Measurements from ENCODE around the gene CTXN1.

The CTXN1 gene

DNA sequence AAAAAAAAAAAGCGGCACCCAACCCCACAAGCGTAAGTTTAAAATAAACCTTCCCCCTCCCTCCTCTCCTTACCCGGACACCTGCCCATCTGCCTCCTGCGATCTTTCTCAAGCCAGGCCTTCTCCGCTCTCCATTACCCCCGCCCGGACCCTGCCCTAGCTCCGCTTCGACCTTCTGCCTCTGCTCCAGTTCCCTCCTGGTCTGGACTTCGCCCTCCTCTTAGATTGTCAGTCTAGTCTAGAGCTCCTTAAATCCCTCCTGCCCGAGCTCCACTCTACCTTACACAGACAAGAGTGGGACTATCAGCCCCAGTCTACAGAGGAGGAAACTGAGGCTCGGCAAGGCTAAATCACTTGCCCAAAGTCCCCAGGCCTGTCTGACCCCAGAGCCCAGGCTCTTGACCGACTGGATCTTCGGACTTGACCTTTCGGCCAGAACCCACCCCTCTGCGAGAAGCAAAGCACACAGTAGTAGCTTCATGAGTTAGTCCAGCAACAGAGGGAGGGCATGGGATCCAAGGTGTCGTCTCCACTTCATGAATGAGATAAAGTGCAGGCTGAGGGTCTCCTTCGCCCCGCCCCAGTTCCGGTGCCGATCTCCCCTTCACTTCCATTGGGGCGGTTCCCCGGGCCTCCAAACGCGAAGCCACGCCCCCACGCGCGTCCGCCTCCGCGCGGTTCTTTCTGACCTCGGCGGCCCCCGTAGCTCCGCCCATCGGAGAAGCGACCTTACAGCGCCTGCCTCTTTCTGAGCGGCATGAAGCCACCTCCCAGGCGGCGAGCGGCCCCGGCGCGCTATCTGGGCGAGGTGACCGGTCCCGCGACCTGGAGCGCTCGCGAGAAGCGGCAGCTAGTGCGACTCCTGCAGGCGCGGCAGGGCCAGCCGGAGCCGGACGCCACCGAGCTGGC lies 6.1 kb downstream of the CTXN1 start, which contains the start of gene SNAPC2:
SNAPC2 (plus strand) TSS at position 729 of the 909 bp plus-strand sequence; CDS start at position 758, 29 bp downstream.
- POLR2A ChIA-PET: interaction anchor here (0.5 to 3.5 kb wide), 20 partner anchors 8 to 594 kb away, joined by 3 to 36 read pairs (median 7); partner anchors contain the start of genes LRRC8E, MAP2K7, TIMM44 and ZNF414
- peaks cover 3% of the 10 kb centered on the region; the same call in 1 of the 2 replicates for H3K4me1 ChIP-seq (ENCODE audit: control insufficient read depth, insufficient read depth, low read length)
- peaks cover 0 to 15% of the 10 kb centered on the region in 2 experiments; a peak in 1 of 3 replicates for H3K36me3 ChIP-seq (ENCODE audit: control insufficient read depth in 2 of 2, insufficient read depth in 1 of 2, low read length in 2 of 2)
- CTCF ChIA-PET: interaction anchor here (0.7 to 3.1 kb wide), 11 partner anchors 8 to 351 kb away, joined by 3 to 25 read pairs (median 3); partner anchors contain the start of genes MAP2K7 and TIMM44
- peak within 1 kb of the TSS; percentile 49; the same call in 1 of the 2 replicates for H3K27ac ChIP-seq (ENCODE audit: extremely low read depth, low read depth, low read length)
- no peaks in the 10 kb centered on the region for H3K9me3 ChIP-seq (ENCODE audit: control insufficient read depth, insufficient read depth, low read depth, low read length)
- H3K4me3 ChIP-seq (ENCODE audit: low read depth, low read length): peak within 1 kb of the TSS; percentile 80
- TF ChIP-seq ZBTB7A (tag by site-specific recombination; IDR thresholded peaks at IDR 0.05; ENCODE audit: low read depth) (peak; percentile 37; the same call in 1 of the 2 replicates), ZNF501 (tag by site-specific recombination; IDR thresholded peaks at IDR 0.05) (no peak), ZEB2 (tag by site-specific recombination; IDR thresholded peaks at IDR 0.05) (peak; percentile 63; the same call in 1 of the 2 replicates), BCL11A (tag by site-specific recombination; IDR thresholded peaks at IDR 0.05; ENCODE audit: low read depth) (0 out of 2 replicates have a peak, but pooled peaks have one; percentile 13), ZNF155 (tag by site-specific recombination; IDR thresholded peaks at IDR 0.05) (no peak), EGR2 (tag by site-specific recombination; IDR thresholded peaks at IDR 0.05; ENCODE audit: low read depth) (no peak; the same call in 1 of the 2 replicates), MEIS1 (CRISPR knock-in tag; IDR thresholded peaks at IDR 0.05; ENCODE audit: borderline replicate concordance) (no peak), SCRT1 (tag by site-specific recombination; IDR thresholded peaks at IDR 0.05; ENCODE audit: borderline replicate concordance) (no peak), GLIS2 (tag by site-specific recombination; IDR thresholded peaks at IDR 0.05) (peak; percentile 55), ZIC2 (tag by site-specific recombination; IDR thresholded peaks at IDR 0.05) (peak; percentile 30; the same call in 1 of the 2 replicates), ZNF600 (tag by site-specific recombination; IDR thresholded peaks at IDR 0.05) (peak; percentile 73), ZBTB49 (tag by site-specific recombination; IDR thresholded peaks at IDR 0.05; ENCODE audit: low read depth) (no peak), KLF7 (tag by site-specific recombination; IDR thresholded peaks at IDR 0.05; ENCODE audit: borderline replicate concordance) (peak; percentile 56; the same call in 1 of the 2 replicates), SP2 (tag by site-specific recombination; IDR thresholded peaks at IDR 0.05) (peak; percentile 79), ZNF704 (tag by site-specific recombination; IDR thresholded peaks at IDR 0.05) (no peak), ZNF658 (tag by site-specific recombination; IDR thresholded peaks at IDR 0.05) (no peak), ZNF707 (tag by site-specific recombination; IDR thresholded peaks at IDR 0.05) (no peak), ZSCAN30 (tag by site-specific recombination; IDR thresholded peaks at IDR 0.05) (no peak), KLF1 (tag by site-specific recombination; IDR thresholded peaks at IDR 0.05) (peak; percentile 56; the same call in 1 of the 2 replicates), ZNF324 (tag by site-specific recombination; IDR thresholded peaks at IDR 0.05) (peak; percentile 77; the same call in 1 of the 2 replicates), ZNF2 (tag by site-specific recombination; IDR thresholded peaks at IDR 0.05) (0 out of 2 replicates have a peak, but pooled peaks have one; percentile 42), ZFP69B (tag by site-specific recombination; IDR thresholded peaks at IDR 0.05) (peak; percentile 16; the same call in 1 of the 2 replicates), ZNF792 (tag by site-specific recombination; IDR thresholded peaks at IDR 0.05) (no peak)
- TF ChIP-seq, protein P1, sequence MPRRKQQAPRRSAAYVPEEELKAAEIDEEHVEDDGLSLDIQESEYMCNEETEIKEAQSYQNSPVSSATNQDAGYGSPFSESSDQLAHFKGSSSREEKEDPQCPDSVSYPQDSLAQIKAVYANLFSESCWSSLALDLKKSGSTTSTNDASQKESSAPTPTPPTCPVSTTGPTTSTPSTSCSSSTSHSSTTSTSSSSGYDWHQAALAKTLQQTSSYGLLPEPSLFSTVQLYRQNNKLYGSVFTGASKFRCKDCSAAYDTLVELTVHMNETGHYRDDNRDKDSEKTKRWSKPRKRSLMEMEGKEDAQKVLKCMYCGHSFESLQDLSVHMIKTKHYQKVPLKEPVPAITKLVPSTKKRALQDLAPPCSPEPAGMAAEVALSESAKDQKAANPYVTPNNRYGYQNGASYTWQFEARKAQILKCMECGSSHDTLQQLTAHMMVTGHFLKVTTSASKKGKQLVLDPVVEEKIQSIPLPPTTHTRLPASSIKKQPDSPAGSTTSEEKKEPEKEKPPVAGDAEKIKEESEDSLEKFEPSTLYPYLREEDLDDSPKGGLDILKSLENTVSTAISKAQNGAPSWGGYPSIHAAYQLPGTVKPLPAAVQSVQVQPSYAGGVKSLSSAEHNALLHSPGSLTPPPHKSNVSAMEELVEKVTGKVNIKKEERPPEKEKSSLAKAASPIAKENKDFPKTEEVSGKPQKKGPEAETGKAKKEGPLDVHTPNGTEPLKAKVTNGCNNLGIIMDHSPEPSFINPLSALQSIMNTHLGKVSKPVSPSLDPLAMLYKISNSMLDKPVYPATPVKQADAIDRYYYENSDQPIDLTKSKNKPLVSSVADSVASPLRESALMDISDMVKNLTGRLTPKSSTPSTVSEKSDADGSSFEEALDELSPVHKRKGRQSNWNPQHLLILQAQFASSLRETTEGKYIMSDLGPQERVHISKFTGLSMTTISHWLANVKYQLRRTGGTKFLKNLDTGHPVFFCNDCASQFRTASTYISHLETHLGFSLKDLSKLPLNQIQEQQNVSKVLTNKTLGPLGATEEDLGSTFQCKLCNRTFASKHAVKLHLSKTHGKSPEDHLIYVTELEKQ (tag by site-specific recombination; IDR thresholded peaks at IDR 0.05; ENCODE audit: borderline replicate concordance): no peak
- TF ChIP-seq, protein P2, sequence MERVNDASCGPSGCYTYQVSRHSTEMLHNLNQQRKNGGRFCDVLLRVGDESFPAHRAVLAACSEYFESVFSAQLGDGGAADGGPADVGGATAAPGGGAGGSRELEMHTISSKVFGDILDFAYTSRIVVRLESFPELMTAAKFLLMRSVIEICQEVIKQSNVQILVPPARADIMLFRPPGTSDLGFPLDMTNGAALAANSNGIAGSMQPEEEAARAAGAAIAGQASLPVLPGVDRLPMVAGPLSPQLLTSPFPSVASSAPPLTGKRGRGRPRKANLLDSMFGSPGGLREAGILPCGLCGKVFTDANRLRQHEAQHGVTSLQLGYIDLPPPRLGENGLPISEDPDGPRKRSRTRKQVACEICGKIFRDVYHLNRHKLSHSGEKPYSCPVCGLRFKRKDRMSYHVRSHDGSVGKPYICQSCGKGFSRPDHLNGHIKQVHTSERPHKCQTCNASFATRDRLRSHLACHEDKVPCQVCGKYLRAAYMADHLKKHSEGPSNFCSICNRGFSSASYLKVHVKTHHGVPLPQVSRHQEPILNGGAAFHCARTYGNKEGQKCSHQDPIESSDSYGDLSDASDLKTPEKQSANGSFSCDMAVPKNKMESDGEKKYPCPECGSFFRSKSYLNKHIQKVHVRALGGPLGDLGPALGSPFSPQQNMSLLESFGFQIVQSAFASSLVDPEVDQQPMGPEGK (tag by site-specific recombination; IDR thresholded peaks at IDR 0.05): peak; percentile 29; the same call in 1 of the 2 replicates
- TF ChIP-seq, protein P3, sequence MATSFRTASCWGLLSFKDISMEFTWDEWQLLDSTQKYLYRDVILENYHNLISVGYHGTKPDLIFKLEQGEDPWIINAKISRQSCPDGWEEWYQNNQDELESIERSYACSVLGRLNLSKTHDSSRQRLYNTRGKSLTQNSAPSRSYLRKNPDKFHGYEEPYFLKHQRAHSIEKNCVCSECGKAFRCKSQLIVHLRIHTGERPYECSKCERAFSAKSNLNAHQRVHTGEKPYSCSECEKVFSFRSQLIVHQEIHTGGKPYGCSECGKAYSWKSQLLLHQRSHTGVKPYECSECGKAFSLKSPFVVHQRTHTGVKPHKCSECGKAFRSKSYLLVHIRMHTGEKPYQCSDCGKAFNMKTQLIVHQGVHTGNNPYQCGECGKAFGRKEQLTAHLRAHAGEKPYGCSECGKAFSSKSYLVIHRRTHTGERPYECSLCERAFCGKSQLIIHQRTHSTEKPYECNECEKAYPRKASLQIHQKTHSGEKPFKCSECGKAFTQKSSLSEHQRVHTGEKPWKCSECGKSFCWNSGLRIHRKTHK (tag by site-specific recombination; IDR thresholded peaks at IDR 0.05): no peak
